ENCODE data around the gene CDH4. TPM values are rescaled to one million over a fixed set of nuclear protein-coding genes. Genes with fewer than 3 reads are reported as not detected.

Gene CDH4
- total and polyA plus RNA-seq, 9 donors, result 0.12 to 4.4 (median 0.36) TPM

- Histone ChIP-seq H3K27ac (no peak overlapping the region), H3K4me1 (ENCODE audit: insufficient read depth) (no peaks in the 10 kb centered on the region), H3K9me3 (no peaks in the 10 kb centered on the region), H3K27me3 (no peaks in the 10 kb centered on the region), H3K4me3 (no peak overlapping the region), H3K36me3 (no peaks in the 10 kb centered on the region)
- 74 to 80% (median 77%) methylated on average over 25 of the region's 25 CpGs for WGBS, 3 donors
- TF ChIP-seq EP300 (IDR thresholded peaks at IDR 0.05), result no peak
- no peak for TF ChIP-seq CTCF (IDR thresholded peaks at IDR 0.05)
- TF ChIP-seq POLR2A (IDR thresholded peaks at IDR 0.05), result no peak
- DNase-seq, result no peak
- intact Hi-C loops (cut with DNase I), result no loop called here
These were observed 269.8 kb downstream of the CDH4 start for GRCh38 chr20:61521687-61522420.

DNA sequence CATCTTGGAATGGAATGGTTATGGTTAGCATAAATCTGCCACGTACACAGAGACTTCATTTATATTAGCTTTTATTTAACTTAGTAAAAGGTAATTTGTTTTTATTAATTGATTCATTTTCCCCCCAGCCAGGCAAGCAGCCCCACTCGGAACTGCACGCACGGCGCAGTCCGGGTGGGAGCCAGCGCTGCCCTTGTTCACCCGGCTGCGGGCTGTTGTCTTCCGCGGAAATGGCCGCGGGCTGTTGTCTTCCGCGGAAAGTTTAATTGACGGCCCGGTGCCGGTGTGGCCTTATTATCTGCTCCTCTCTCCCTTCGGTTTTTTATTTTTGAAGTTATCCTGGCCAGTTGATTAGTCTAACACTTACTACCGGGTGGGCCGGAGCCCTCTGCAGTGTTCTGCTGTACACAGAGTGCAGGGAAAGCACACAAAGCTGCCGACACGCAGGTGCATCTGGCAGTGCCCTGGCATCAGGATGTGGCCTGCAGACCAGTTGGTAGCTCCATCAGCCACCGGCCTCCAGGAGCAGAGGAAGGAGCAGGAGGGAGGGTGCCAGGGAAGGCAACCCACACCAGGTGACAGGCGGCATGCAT is 270.5 kb downstream of the CDH4 start:
- Histone ChIP-seq H3K4me3 (no peak overlapping the region), H3K4me1 (ENCODE audit: insufficient read depth) (no peaks in the 10 kb centered on the region), H3K27me3 (no peaks in the 10 kb centered on the region), H3K36me3 (no peaks in the 10 kb centered on the region), H3K27ac (no peak overlapping the region), H3K9me3 (no peaks in the 10 kb centered on the region)
- no peak for DNase-seq
- no peak for TF ChIP-seq EP300 (IDR thresholded peaks at IDR 0.05)
- no peak for TF ChIP-seq POLR2A (IDR thresholded peaks at IDR 0.05)
- TF ChIP-seq CTCF (IDR thresholded peaks at IDR 0.05), result no peak
- WGBS, 3 donors, result 81 to 89% (median 85%) methylated on average over 25 of the region's 25 CpGs
- intact Hi-C loops (cut with DNase I), result no loop called here

DNA sequence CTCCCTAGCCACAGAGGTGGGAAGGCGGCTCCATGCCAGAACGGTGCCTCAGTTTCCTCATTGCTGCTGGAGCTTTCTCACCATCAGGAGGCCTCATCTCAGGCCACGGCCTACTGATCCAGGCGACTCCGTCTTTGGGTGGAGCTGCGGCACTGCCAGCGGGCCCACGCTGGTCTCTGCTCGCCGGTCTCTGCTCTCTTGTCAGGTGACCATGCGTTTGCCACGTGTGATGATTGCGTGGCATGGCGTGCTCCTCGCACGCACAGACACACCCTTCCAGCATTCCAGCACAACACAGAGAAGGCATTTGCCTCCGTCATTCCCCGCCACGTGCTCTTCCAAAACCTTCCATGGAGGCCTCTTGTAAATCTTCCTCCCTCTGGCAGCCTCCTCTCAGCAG is 271.1 kb downstream of the CDH4 start:
- no peak overlapping the region for H3K27ac ChIP-seq
- H3K9me3 ChIP-seq, result no peaks in the 10 kb centered on the region
- no peaks in the 10 kb centered on the region for H3K27me3 ChIP-seq
- intact Hi-C loops (cut with DNase I), result no loop called here
- no peak overlapping the region for H3K4me3 ChIP-seq
- no peaks in the 10 kb centered on the region for H3K36me3 ChIP-seq
- no peaks in the 10 kb centered on the region for H3K4me1 ChIP-seq (ENCODE audit: insufficient read depth)
- WGBS, 3 donors, result 89 to 91% (median 90%) methylated on average over 19 of the region's 19 CpGs
- no peak for DNase-seq
- no peak for TF ChIP-seq CTCF (IDR thresholded peaks at IDR 0.05)
- TF ChIP-seq EP300 (IDR thresholded peaks at IDR 0.05), result no peak
- no peak for TF ChIP-seq POLR2A (IDR thresholded peaks at IDR 0.05)

DNA sequence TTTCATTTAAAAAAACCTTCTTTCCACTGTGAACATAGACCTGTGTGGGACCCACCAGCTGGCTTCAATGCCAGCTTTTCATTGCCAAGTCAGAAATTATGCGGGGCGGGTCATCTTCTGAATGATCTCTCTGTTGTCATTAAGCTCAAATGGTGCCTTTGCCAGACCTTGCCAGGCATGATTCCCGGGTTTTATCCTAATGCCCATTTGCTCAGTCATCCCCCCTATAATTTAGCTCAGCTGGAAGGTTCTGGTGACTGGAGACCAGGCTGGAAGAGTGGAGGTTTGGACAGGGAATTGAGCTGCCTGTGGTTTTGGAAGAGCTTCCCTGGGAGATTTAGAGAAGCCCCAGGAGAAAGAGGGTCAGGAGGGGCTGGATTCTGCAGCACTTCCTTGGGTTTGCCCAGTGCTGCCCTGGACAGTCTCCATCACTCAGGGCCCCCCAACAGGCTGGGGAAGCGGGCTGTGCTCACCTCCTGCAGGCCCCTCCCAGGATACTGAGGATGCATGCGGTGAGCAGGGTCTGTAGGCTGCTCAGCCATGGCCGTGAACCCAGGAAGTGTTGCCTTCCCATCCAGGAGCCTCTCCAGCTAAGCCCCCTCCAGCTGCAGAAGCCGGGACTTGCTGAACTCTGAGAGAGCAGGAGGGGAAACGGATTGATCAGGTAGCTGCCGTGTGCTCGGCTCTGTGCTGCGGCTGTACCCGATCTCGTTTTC is 273.0 kb downstream of the CDH4 start:
- DNase-seq, result no peak
- H3K27me3 ChIP-seq, result no peaks in the 10 kb centered on the region
- TF ChIP-seq CTCF (IDR thresholded peaks at IDR 0.05), result no peak
- TF ChIP-seq POLR2A (IDR thresholded peaks at IDR 0.05), result no peak
- H3K36me3 ChIP-seq, result no peaks in the 10 kb centered on the region
- WGBS, 3 donors, result 51 to 63% (median 57%) methylated on average over 12 to 13 of the region's 13 CpGs
- no peak overlapping the region for H3K27ac ChIP-seq
- H3K4me3 ChIP-seq, result no peak overlapping the region
- H3K4me1 ChIP-seq (ENCODE audit: insufficient read depth), result no peaks in the 10 kb centered on the region
- no peaks in the 10 kb centered on the region for H3K9me3 ChIP-seq
- intact Hi-C loops (cut with DNase I), result no loop called here

All from ovary (tissue), 9 donors.